Ovary (tissue), 3 donors: ENCODE data around the gene FAM171A2.

ENCODE experiments used
- EP300 ChIP-seq: sonication (generic); formaldehyde crosslinking; IDR thresholded peaks from one replicate; pipeline ENCODE4 v1.6.1; 2017; ENCODE audit warnings: antibody characterized with exemption
- POLR2A ChIP-seq: fragments of 450-650 bp; IDR thresholded peaks from one replicate; pipeline ENCODE4 v1.6.1; 2017; ENCODE audit warnings: antibody characterized with exemption, mild to moderate bottlenecking, moderate library complexity
- TF ChIP-seq, protein P1 (sequence below), 3 donors: fragments of 450-650 bp in 2 of 3; fragments of 200-600 bp in 1 of 3; IDR thresholded peaks; one replicate each; pipeline versions ENCODE4 v1.5.1 to v1.8.0; 2016 to 2022; ENCODE audit warnings: antibody characterized with exemption in 3 of 3, mild to moderate bottlenecking in 1 of 3
- donor health status: DM: no; HTN: no; CAD: no.

DNA sequence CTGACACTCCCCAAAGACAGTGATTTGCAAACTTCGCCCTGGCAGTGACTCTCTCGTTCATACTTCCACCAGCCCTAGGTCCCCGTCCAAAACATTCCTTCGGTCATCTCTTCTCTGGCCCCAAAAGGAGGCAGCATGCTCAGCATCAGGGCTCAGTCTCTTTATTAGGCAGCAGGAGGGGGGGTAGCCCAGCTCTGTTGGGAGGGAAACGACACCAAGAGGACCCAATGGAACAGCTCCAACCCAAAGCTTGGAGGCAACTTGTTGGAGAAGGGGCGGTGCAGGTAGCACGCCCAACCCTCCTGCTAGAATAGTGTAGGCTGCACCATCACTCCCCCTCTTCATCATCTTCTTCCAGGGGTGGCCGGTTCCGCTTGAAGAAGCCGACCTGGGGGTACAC, 8.4 kb upstream of the FAM171A2 start:
- TF ChIP-seq, protein P1, sequence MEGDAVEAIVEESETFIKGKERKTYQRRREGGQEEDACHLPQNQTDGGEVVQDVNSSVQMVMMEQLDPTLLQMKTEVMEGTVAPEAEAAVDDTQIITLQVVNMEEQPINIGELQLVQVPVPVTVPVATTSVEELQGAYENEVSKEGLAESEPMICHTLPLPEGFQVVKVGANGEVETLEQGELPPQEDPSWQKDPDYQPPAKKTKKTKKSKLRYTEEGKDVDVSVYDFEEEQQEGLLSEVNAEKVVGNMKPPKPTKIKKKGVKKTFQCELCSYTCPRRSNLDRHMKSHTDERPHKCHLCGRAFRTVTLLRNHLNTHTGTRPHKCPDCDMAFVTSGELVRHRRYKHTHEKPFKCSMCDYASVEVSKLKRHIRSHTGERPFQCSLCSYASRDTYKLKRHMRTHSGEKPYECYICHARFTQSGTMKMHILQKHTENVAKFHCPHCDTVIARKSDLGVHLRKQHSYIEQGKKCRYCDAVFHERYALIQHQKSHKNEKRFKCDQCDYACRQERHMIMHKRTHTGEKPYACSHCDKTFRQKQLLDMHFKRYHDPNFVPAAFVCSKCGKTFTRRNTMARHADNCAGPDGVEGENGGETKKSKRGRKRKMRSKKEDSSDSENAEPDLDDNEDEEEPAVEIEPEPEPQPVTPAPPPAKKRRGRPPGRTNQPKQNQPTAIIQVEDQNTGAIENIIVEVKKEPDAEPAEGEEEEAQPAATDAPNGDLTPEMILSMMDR (IDR thresholded peaks at IDR 0.05), result no peak
- no peak for TF ChIP-seq EP300
- no peak for TF ChIP-seq POLR2A
